ENCODE measurements around the gene TPR. TPM values are rescaled to one million over a fixed set of nuclear protein-coding genes. Genes with fewer than 3 reads are reported as not detected.

The TPR gene
- total RNA-seq, 1 experiment from 2014 or later, result 68.6 TPM

- DNase-seq (ENCODE audit: low spot score), result no peak
These were observed 47.7 kb downstream of the TPR start for GRCh38 chr1:186327331-186327730.

- no peak for DNase-seq (ENCODE audit: low spot score)
These were observed 49.0 kb downstream of the TPR start for GRCh38 chr1:186326009-186326408.

GRCh38 chr1:186325239-186325638, 49.8 kb downstream of the TPR start:
- DNase-seq (ENCODE audit: low spot score), result peak; percentile 12

GRCh38 chr1:186323865-186324264, 51.2 kb downstream of the TPR start:
- no peak for DNase-seq (ENCODE audit: low spot score)

GRCh38 chr1:186315570-186315969, 59.5 kb downstream of the TPR start:
- no peak for DNase-seq (ENCODE audit: low spot score)

GRCh38 chr1:186311375-186312051, 63.5 kb downstream of the TPR start:
- DNase-seq (ENCODE audit: low spot score), result no peak

- DNase-seq (ENCODE audit: low spot score), result no peak
These were observed 64.7 kb downstream of the TPR start for GRCh38 chr1:186310307-186310706.

- DNase-seq (ENCODE audit: low spot score), result no peak
These were observed 66.6 kb downstream of the TPR start for GRCh38 chr1:186308264-186309060.

- no peak for DNase-seq (ENCODE audit: low spot score)
These were observed 67.6 kb downstream of the TPR start for GRCh38 chr1:186307445-186307844.

- no peak for DNase-seq (ENCODE audit: low spot score)
These were observed 68.5 kb downstream of the TPR start for GRCh38 chr1:186306533-186306932.

GRCh38 chr1:186304982-186305949, 69.8 kb downstream of the TPR start:
- peak; percentile 57 for DNase-seq (ENCODE audit: low spot score)

GRCh38 chr1:186303911-186304310, 71.1 kb downstream of the TPR start:
- no peak for DNase-seq (ENCODE audit: low spot score)

GRCh38 chr1:186302381-186302920, 72.6 kb downstream of the TPR start:
- DNase-seq (ENCODE audit: low spot score), result no peak

GRCh38 chr1:186301448-186301847, 73.6 kb downstream of the TPR start:
- DNase-seq (ENCODE audit: low spot score), result no peak

GRCh38 chr1:186300056-186300455, 75.0 kb downstream of the TPR start:
- DNase-seq (ENCODE audit: low spot score), result no peak

- DNase-seq (ENCODE audit: low spot score), result no peak
These were observed 75.5 kb downstream of the TPR start for GRCh38 chr1:186299570-186299969.

- no peak for DNase-seq (ENCODE audit: low spot score)
These were observed 76.2 kb downstream of the TPR start for GRCh38 chr1:186298851-186299250.

GRCh38 chr1:186297439-186298045, 77.5 kb downstream of the TPR start:
- no peak for DNase-seq (ENCODE audit: low spot score)

GRCh38 chr1:186295980-186296379, 79.1 kb downstream of the TPR start, which contains the start of gene PRG4:
Gene PRG4, plus strand, starts transcription at chr1:186296279.
- no peak for DNase-seq (ENCODE audit: low spot score)

GRCh38 chr1:186292875-186293274, 82.2 kb downstream of the TPR start:
- no peak for DNase-seq (ENCODE audit: low spot score)

- no peak for DNase-seq (ENCODE audit: low spot score)
These were observed 83.8 kb downstream of the TPR start for GRCh38 chr1:186291271-186291670.

All from A172 (cell line).